Fibroblast of lung (primary cell): ENCODE measurements around the gene NRXN2.
"Not testable (repeated sequence)": the region's sequence is repeated elsewhere in the genome, so short reads cannot be mapped to it uniquely, and the experiment has no call there.

ENCODE experiments used
- EZH2 ChIP-seq: IDR thresholded peaks from 2 replicates; pipeline ENCODE4 v1.5.1; 2012; ENCODE audit warnings: low read length, control low read depth, mild to moderate bottlenecking; ENCODE audit errors: missing control alignments
- TF ChIP-seq, protein P1 (sequence below), 2 donors: IDR thresholded peaks in 1 of 2; conservative IDR thresholded peaks in 1 of 2; 1 replicate in 1 of 2; 2 replicates in 1 of 2; pipeline ENCODE4 v1.5.1; 2011 to 2012; ENCODE audit warnings: low read length in 2 of 2, control low read depth in 1 of 2, inconsistent platforms in 1 of 2, low read depth in 1 of 2, mild to moderate bottlenecking in 1 of 2

- TF ChIP-seq, protein P1, sequence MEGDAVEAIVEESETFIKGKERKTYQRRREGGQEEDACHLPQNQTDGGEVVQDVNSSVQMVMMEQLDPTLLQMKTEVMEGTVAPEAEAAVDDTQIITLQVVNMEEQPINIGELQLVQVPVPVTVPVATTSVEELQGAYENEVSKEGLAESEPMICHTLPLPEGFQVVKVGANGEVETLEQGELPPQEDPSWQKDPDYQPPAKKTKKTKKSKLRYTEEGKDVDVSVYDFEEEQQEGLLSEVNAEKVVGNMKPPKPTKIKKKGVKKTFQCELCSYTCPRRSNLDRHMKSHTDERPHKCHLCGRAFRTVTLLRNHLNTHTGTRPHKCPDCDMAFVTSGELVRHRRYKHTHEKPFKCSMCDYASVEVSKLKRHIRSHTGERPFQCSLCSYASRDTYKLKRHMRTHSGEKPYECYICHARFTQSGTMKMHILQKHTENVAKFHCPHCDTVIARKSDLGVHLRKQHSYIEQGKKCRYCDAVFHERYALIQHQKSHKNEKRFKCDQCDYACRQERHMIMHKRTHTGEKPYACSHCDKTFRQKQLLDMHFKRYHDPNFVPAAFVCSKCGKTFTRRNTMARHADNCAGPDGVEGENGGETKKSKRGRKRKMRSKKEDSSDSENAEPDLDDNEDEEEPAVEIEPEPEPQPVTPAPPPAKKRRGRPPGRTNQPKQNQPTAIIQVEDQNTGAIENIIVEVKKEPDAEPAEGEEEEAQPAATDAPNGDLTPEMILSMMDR (conservative IDR thresholded peaks at IDR 0.05 in 1 of 2, IDR thresholded peaks at IDR 0.05 in 1 of 2; ENCODE audit: low read depth in 1 of 2, low read length in 2 of 2) = not testable (repeated sequence)
- not testable (repeated sequence) for TF ChIP-seq EZH2
Measured at GRCh38 chr11:64561429-64561828, 161.6 kb downstream of the NRXN2 start.
